OCI-LY3 (cell line): ENCODE measurements around the gene ELAVL1.

Experiments
- H2AFZ ChIP-seq: fragments of 200-600, 300-600 bp; shearing (Covaris generic); 2 replicates; pipeline ENCODE4 v1.6.0; 2014; ENCODE audit warnings: antibody characterized with exemption, low read depth, low read length
- H3K27ac ChIP-seq: fragments of 200-600, 300-600 bp; sonication (generic); 2 replicates; pipeline ENCODE4 v1.5.1; 2014; ENCODE audit warnings: mild to moderate bottlenecking, low read length, moderate library complexity, mixed read lengths
- H3K27me3 ChIP-seq: fragments of 200-600, 300-600 bp; sonication (generic); 2 replicates; pipeline ENCODE4 v1.6.1; 2014; ENCODE audit warnings: low read depth, low read length, mixed read lengths
- H3K36me3 ChIP-seq: fragments of 200-600, 300-600 bp; sonication (generic); replicated peaks from 2 replicates; pipeline ENCODE3; 2014; ENCODE audit warnings: low read depth, low read length, mixed read lengths
- H3K4me1 ChIP-seq: fragments of 300-600, 200-600 bp; sonication (generic); 2 replicates; pipeline ENCODE4 v1.6.1; 2014; ENCODE audit warnings: low read length, mixed read lengths
- H3K4me2 ChIP-seq: fragments of 200-600, 300-600 bp; sonication (generic); 2 replicates; pipeline ENCODE4 v1.6.1; 2014; ENCODE audit warnings: low read length, mixed read lengths
- H3K4me3 ChIP-seq: fragments of 300-600, 200-600 bp; sonication (generic); 2 replicates; pipeline ENCODE4 v1.5.1; 2014; ENCODE audit warnings: antibody characterized with exemption, mild to moderate bottlenecking, low read length, moderate library complexity
- H3K79me2 ChIP-seq: fragments of 300-600, 200-600 bp; shearing (Covaris generic); 2 replicates; pipeline ENCODE4 v1.6.1; 2014; ENCODE audit warnings: mild to moderate bottlenecking, low read length, mixed read lengths
- H3K9ac ChIP-seq: fragments of 300-600, 200-600 bp; shearing (Covaris generic); 2 replicates; pipeline ENCODE4 v1.6.0; 2014; ENCODE audit warnings: mild to moderate bottlenecking, low read length, moderate library complexity
- H3K9me3 ChIP-seq: fragments of 200-600, 300-600 bp; shearing (Covaris generic); 2 replicates; pipeline ENCODE4 v1.6.1; 2014; ENCODE audit warnings: low read length, mixed read lengths; ENCODE audit not compliant: insufficient read depth
- H4K20me1 ChIP-seq: fragments of 200-600, 300-600 bp; sonication (generic); 2 replicates; pipeline ENCODE4 v1.6.1; 2016; ENCODE audit warnings: low read length, mixed read lengths; ENCODE audit not compliant: insufficient read depth
- CTCF ChIP-seq: fragments of 200-600, 300-600 bp; sonication (generic); IDR thresholded peaks from 2 replicates; pipeline ENCODE4 v1.5.1; 2014; ENCODE audit warnings: antibody characterized with exemption, low read length, low read depth
- EZH2phosphoT487 ChIP-seq: fragments of 200-600 bp; shearing (Covaris generic); IDR thresholded peaks from 2 replicates; pipeline ENCODE4 v1.6.1; 2018; ENCODE audit warnings: antibody characterized with exemption, mixed run types, low read depth

Gene ELAVL1

GRCh38 chr19:7981661-7982060 lies 23.8 kb downstream of the ELAVL1 start:
- H3K9me3 ChIP-seq = no peaks in the 10 kb centered on the region
- H3K4me3 ChIP-seq = no peak overlapping the region
- no peak overlapping the region for H3K9ac ChIP-seq
- no peaks in the 10 kb centered on the region for H3K27me3 ChIP-seq
- peaks cover 73% of the 10 kb centered on the region for H3K36me3 ChIP-seq
- H2AFZ ChIP-seq = no peak overlapping the region
- peaks cover 69% of the 10 kb centered on the region for H3K79me2 ChIP-seq
- TF ChIP-seq EZH2phosphoT487 (no peak), CTCF (no peak)
- H3K4me1 ChIP-seq = no peaks in the 10 kb centered on the region
- no peak overlapping the region for H3K27ac ChIP-seq
- no peak overlapping the region for H3K4me2 ChIP-seq
- H4K20me1 ChIP-seq = peaks cover 51% of the 10 kb centered on the region

GRCh38 chr19:7981199-7981598 lies 24.2 kb downstream of the ELAVL1 start:
- no peaks in the 10 kb centered on the region for H3K9me3 ChIP-seq
- H3K9ac ChIP-seq = no peak overlapping the region
- no peak overlapping the region for H3K4me3 ChIP-seq
- no peak overlapping the region for H2AFZ ChIP-seq
- no peak overlapping the region for H3K27ac ChIP-seq
- TF ChIP-seq CTCF (no peak), EZH2phosphoT487 (no peak)
- no peak overlapping the region for H3K4me2 ChIP-seq
- peaks cover 73% of the 10 kb centered on the region for H3K36me3 ChIP-seq
- H3K79me2 ChIP-seq = peaks cover 67% of the 10 kb centered on the region
- H3K4me1 ChIP-seq = no peaks in the 10 kb centered on the region
- peaks cover 46% of the 10 kb centered on the region for H4K20me1 ChIP-seq
- no peaks in the 10 kb centered on the region for H3K27me3 ChIP-seq

- H3K9ac ChIP-seq = no peak overlapping the region
- peaks cover 71% of the 10 kb centered on the region for H3K36me3 ChIP-seq
- no peak overlapping the region for H2AFZ ChIP-seq
- no peaks in the 10 kb centered on the region for H3K9me3 ChIP-seq
- no peaks in the 10 kb centered on the region for H3K27me3 ChIP-seq
- no peak overlapping the region for H3K27ac ChIP-seq
- H3K4me3 ChIP-seq = no peak overlapping the region
- peaks cover 62% of the 10 kb centered on the region for H3K79me2 ChIP-seq
- TF ChIP-seq EZH2phosphoT487 = no peak
- no peak for TF ChIP-seq CTCF
- H3K4me2 ChIP-seq = no peak overlapping the region
- peaks cover 41% of the 10 kb centered on the region for H4K20me1 ChIP-seq
- H3K4me1 ChIP-seq = no peaks in the 10 kb centered on the region
Measured at GRCh38 chr19:7980635-7981121, 24.8 kb downstream of the ELAVL1 start.

- no peak overlapping the region for H3K4me2 ChIP-seq
- TF ChIP-seq CTCF = no peak
- TF ChIP-seq EZH2phosphoT487 = no peak
- no peak overlapping the region for H2AFZ ChIP-seq
- H3K36me3 ChIP-seq = peaks cover 71% of the 10 kb centered on the region
- H3K27me3 ChIP-seq = no peaks in the 10 kb centered on the region
- no peak overlapping the region for H3K4me3 ChIP-seq
- H3K79me2 ChIP-seq = peaks cover 59% of the 10 kb centered on the region
- no peak overlapping the region for H3K27ac ChIP-seq
- no peak overlapping the region for H3K9ac ChIP-seq
- H3K9me3 ChIP-seq = no peaks in the 10 kb centered on the region
- H4K20me1 ChIP-seq = peaks cover 38% of the 10 kb centered on the region
- H3K4me1 ChIP-seq = no peaks in the 10 kb centered on the region
Measured at GRCh38 chr19:7980168-7980567, 25.3 kb downstream of the ELAVL1 start.
